ENCODE measurements around the gene LOC128125822.

GRCh38 chr6:63546236-63546635 lies 26.0 kb upstream of the LOC128125822 start:
- TF ChIP-seq CTCF (conservative IDR thresholded peaks at IDR 0.05) (no peak), EZH2 (IDR thresholded peaks at IDR 0.05; ENCODE audit: low read depth) (no peak)
